IPS-18c (cell line): ENCODE data around the gene MFGE8.

Experiments
- H3K4me3 ChIP-seq: 2 replicates; pipeline ENCODE4 v1.7.0; 2013; ENCODE audit warnings: low read depth, mild to moderate bottlenecking, low read length, moderate library complexity; ENCODE audit not compliant: insufficient read depth
- H3K9me3 ChIP-seq: one replicate; pipeline ENCODE4 v1.6.1; 2013; ENCODE audit warnings: mild to moderate bottlenecking, low read length, moderate library complexity; ENCODE audit not compliant: control insufficient read depth, insufficient read depth

MFGE8 gene

DNA sequence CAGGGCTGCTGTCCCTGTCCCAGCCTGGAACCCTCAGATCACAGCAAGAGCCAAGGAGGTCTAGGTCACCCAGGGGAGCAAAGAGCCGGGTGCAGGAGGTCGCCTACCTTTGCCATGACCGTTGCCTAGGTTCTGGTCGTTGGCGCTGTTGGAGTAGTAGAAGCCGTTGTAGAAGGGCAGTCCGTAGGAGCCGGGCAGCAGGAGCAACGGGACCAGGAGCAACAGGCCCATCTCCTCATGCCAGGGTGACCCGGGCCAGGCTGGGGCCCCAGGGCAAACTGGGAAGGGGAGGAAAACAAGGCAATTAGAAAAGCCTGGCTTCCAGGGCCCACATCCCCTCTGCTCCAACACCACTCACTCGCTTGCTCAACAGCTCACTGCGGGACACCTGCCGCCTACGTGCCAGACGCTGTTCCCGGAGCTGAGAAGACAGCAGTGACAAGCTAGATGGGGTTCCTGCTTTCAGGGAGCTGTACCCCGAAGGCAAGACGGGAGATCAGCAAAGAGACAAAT lies 26.1 kb downstream of the MFGE8 start:
- no peak overlapping the region for H3K4me3 ChIP-seq
- no peaks in the 10 kb centered on the region for H3K9me3 ChIP-seq

- Histone ChIP-seq H3K9me3 (no peaks in the 10 kb centered on the region), H3K4me3 (no peak overlapping the region)
Observed at GRCh38 chr15:88882785-88883184, 30.4 kb downstream of the MFGE8 start.

DNA sequence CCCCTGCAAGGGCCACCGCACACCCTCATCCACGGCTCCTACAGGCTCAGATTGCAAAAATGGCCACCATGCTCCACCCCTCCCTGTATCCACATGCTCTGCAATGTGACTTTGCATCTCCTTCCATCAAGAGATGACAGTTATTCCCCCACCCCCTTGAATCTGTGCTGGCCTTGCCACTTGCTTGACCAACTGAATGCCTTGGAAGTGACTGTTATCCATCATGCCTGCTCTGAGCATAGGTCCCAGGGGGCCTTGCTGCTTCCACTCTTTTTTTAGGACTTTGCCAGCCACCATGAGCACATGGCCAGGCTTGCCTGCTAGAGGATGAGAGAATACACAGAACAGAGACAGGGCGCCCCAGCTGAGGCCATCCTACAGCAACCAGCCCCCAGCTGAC lies 31.4 kb downstream of the MFGE8 start:
- Histone ChIP-seq H3K4me3 (no peak overlapping the region), H3K9me3 (no peaks in the 10 kb centered on the region)

GRCh38 chr15:88880944-88881740 lies 32.0 kb downstream of the MFGE8 start:
- H3K9me3 ChIP-seq, result no peaks in the 10 kb centered on the region
- H3K4me3 ChIP-seq, result no peak overlapping the region

DNA sequence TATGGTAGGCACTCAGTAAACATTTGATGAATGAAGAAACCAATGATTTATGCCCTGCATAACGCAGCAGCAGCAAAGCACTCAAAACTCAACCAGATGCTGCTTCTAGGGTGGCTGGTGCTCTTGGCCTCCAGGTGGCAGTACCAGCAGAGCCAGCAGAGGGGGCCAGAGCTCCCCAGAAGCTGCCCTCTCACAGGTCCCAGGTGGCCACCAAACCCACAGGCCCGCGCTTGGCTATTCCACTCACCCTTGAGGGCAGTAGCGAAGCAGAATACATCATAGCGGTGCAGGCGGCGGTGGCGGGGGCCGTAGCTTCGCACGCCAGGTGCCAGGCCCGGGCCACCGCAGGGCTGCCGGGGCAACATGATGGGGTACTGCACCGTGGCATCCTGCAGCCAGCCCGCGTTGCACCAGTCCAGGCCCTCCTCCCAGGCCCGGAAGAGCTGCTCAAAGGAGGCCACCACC lies 34.4 kb downstream of the MFGE8 start:
- Histone ChIP-seq H3K4me3 (no peak overlapping the region), H3K9me3 (no peaks in the 10 kb centered on the region)

- H3K9me3 ChIP-seq, result no peaks in the 10 kb centered on the region
- H3K4me3 ChIP-seq, result no peak overlapping the region
Observed at GRCh38 chr15:88877906-88878305, 35.3 kb downstream of the MFGE8 start.

DNA sequence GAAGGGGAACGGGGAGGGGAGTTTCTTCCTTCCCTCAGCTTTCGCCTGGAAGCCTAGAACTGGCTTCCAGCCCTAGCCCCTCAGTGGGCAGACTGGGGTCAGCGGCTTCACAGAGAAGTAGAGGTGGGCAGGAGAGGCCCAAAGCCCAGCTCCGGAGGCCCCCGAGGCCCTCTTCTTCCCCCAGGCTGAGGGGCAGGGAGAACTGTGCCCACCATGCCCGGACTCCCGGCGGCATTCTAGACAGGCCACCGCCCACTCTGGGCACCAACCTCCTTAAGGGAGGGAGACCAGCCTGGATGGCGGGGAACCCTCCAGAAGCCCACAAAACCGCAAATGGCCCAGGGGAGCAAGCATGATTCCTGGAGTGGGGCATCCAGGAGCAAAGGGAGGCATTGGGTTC lies 35.8 kb downstream of the MFGE8 start:
- Histone ChIP-seq H3K9me3 (no peaks in the 10 kb centered on the region), H3K4me3 (no peak overlapping the region)

- H3K4me3 ChIP-seq, result no peak overlapping the region
- H3K9me3 ChIP-seq, result no peaks in the 10 kb centered on the region
Observed at GRCh38 chr15:88876573-88876972, 36.6 kb downstream of the MFGE8 start.

GRCh38 chr15:88874684-88875083 lies 38.5 kb downstream of the MFGE8 start:
- H3K4me3 ChIP-seq, result no peak overlapping the region

GRCh38 chr15:88874275-88874674 lies 38.9 kb downstream of the MFGE8 start:
- Histone ChIP-seq H3K9me3 (no peaks in the 10 kb centered on the region), H3K4me3 (no peak overlapping the region)

More at GRCh38 chr15:88874684-88875083, 38.5 kb downstream of the MFGE8 start:
- no peaks in the 10 kb centered on the region for H3K9me3 ChIP-seq

GRCh38 chr15:88873786-88874185 lies 39.4 kb downstream of the MFGE8 start:
- H3K4me3 ChIP-seq, result no peak overlapping the region
- H3K9me3 ChIP-seq, result no peaks in the 10 kb centered on the region

GRCh38 chr15:88872706-88873105 lies 40.5 kb downstream of the MFGE8 start:
- H3K9me3 ChIP-seq, result no peaks in the 10 kb centered on the region
- H3K4me3 ChIP-seq, result no peak overlapping the region

- Histone ChIP-seq H3K9me3 (no peaks in the 10 kb centered on the region), H3K4me3 (no peak overlapping the region)
Observed at GRCh38 chr15:88872106-88872505, 41.1 kb downstream of the MFGE8 start.

GRCh38 chr15:88871313-88871712 lies 41.9 kb downstream of the MFGE8 start:
- Histone ChIP-seq H3K4me3 (no peak overlapping the region), H3K9me3 (no peaks in the 10 kb centered on the region)

DNA sequence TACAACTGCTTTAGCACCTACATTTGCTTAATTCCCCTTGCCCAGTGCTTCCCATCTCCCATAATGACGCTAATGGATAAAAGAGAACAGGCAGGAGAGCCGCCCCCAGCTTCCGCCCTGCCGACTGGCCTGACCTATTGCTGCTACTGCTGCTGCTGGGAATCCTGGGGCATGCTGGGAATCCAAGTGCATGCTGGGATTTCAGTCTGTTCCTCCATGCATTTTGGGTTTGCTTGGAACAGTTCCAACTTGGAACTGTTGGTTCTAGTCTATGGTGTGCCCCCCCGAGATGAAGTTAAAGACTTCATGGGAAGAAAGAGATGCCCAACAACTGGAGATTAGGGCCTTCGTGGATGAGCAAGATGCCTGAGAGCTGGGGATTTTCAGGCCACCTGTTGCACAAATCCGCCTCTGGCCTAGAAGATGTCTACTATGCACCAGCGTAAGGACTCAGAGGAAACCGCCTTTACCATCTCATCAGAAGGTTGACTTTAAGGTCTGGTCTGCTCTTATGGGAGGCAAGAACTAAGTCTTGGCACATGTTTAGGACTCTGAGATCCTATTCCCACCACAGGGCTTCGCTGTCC lies 46.8 kb downstream of the MFGE8 start:
- H3K9me3 ChIP-seq, result no peaks in the 10 kb centered on the region

GRCh38 chr15:88865498-88866099 lies 47.6 kb downstream of the MFGE8 start:
- H3K4me3 ChIP-seq, result no peak overlapping the region
- H3K9me3 ChIP-seq, result no peaks in the 10 kb centered on the region

More for the DNA sequence above, 46.8 kb downstream of the MFGE8 start:
- H3K4me3 ChIP-seq, result no peak overlapping the region

GRCh38 chr15:88864861-88865497 lies 48.2 kb downstream of the MFGE8 start:
- Histone ChIP-seq H3K9me3 (no peaks in the 10 kb centered on the region), H3K4me3 (no peak overlapping the region)
